HG03520 (cell line): ENCODE results near the gene ELMOD1.

Source experiments
- ATAC-seq: cut with Tn5 transposase; IDR thresholded peaks from one replicate; pipeline ENCODE4 v1.9.1; 2021; ENCODE audit warnings: mild to moderate bottlenecking, moderate library complexity; ENCODE audit not compliant: unreplicated experiment

The ELMOD1 gene

GRCh38 chr11:107583629-107584195 lies 7.2 kb upstream of the ELMOD1 start:
- ATAC-seq = no peak

DNA sequence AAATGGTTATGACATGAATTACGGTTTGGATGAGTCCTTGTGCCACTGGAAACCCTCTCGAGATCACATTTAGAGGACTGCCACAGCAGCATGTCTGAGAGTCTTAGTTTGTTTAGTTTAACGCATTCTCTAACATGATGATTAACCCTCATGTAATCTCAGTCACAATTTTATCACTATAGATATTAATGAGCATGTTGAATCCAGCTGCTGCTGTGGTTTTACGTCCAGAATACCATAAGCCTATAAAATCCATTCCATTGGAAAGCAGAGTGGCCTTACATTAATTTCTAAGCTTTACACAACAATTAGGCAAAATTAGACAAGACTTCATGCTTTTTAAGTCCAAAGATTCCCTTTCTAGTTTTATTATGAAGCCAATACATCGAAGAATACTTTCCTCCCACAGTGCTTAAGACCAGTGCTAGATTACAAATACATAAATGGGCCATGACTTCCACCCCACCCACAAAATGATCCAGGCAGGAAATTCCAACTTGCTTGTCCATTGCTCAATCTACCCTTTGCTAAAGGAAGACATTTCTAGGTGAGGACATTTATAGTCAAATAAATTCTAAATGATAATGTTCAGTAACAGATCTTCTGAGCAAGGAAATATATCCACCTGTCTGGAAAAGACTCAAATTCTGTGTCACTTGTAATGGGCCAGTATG lies 3.5 kb upstream of the ELMOD1 start:
- no peak for ATAC-seq

DNA sequence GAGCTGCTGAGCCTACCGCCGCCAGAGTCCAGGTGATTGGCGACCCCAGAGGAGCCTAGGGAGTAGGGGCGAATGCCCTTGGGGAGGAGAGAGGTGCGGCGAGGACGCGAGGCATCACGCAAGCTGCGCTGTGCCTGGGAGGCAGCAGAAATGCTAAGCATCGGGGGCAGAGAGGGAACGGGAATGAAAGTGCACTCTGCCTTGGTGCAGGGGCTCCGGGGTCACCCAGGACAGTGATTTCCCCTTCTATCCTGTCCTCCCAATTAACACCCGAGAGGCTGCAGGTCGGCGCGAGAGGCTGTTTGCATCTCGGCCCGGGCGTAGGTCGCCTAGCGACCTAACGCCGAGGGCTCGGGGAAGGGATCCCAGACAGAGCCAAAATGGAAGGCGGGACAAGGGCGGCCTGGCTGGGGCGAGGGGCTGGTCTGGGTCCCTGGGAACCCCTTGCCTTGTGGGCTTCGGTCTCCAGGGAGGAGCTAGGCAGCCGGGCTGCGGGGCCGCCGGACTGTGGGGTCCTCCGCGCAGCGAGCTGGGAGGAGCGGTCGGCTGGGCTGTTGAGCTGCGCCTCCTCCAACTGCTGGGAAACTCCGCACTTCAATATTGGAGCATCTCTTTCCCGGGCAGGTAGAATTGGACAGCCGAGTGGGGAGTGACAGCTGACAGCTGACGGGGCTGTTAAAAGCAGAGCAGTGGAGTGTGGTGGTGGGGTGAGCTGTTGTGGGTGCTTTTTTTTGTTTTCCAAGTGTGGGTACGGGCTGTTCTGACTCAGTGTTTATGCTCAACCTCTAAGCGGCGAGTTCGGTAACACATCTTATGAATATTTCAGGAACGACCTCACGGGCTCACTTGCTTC lies 657 bp downstream of the ELMOD1 start:
- peak; percentile 36 for ATAC-seq

- ATAC-seq = peak; percentile 21
Observed at GRCh38 chr11:107592231-107592590, 1.3 kb downstream of the ELMOD1 start.

DNA sequence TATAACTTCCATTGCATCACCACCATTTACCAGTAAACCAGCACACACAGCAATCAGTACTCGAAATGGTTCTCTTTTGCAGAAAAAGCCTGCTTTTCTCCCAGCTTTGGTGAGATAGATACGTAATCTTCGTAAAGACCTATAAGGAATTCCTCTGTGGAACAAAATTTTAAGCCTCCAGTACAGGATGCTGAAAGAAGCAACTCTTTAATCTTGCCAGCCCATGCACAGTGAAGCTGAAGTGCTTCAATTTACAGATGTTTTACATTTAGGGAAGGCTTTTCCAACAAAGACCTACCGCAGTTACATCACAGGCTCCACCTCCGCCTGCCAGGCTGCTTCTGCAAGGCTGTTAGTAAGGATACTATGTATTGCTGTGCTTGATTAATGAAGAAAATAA lies 1.9 kb downstream of the ELMOD1 start:
- no peak for ATAC-seq

DNA sequence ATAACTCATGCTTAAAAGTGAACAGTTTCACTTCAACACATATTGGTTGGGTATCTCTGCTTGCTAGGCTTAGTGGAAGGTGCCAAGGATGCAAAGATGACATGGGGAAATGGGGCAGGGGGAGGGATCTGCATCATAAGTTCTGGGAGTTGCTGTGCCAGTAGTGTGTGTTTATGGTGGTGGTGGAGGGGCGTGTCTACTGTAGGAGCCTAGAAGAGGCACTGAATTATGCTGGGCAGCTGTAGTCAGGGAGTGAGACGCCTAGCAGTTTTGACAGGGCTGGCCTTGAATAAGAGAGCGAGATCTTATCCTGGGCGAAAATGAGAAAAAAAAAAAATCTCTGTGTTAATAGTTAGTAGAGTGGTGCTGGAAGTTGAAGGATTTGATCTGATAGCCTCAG lies 3.0 kb downstream of the ELMOD1 start:
- no peak for ATAC-seq

- no peak for ATAC-seq
Observed at GRCh38 chr11:107594736-107595135, 3.8 kb downstream of the ELMOD1 start.

GRCh38 chr11:107598225-107599139 lies 7.5 kb downstream of the ELMOD1 start:
- peak; percentile 82 for ATAC-seq

GRCh38 chr11:107605061-107606006 lies 14.4 kb downstream of the ELMOD1 start:
- no peak for ATAC-seq

- ATAC-seq = no peak
Observed at GRCh38 chr11:107606141-107606540, 15.2 kb downstream of the ELMOD1 start.

GRCh38 chr11:107608809-107609208 lies 17.9 kb downstream of the ELMOD1 start:
- ATAC-seq = no peak

- ATAC-seq = no peak
Observed at GRCh38 chr11:107609400-107610218, 18.7 kb downstream of the ELMOD1 start.

DNA sequence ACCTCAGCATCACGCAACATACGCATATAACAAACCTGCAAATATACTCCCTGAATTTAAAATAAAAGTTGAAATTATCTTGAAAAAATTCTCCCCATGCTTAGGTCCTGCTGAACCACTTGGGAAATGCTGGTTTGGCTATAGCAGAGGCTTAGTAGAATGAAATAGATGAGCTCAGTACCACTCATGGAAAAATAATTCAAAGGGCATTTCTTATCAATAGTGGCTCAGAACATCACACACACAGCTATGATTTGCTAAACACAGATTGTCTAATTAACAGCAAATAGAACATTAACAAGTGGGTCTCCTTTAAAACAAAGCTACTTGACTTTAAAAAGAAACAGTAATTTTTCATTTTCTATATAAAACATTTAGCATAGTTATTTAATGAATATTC lies 21.5 kb downstream of the ELMOD1 start:
- ATAC-seq = no peak

DNA sequence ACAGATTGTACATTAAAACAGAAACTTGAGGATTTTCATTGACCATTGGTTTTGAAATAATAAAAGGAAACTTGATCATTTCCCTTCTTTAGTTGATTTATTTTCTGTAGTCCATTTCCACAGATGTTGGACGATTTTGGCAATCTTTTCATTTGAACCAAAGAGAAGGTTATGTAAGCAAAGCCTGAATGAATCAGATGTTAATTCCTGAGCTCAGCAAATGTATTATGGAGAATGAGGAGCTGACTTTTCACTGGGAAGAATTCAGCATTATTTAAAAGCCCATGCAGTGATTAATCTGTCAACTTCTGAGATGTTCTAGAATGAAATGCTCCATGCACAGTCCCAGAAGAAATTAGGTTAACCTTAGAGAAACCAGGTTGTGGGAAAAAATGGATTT lies 29.0 kb downstream of the ELMOD1 start:
- no peak for ATAC-seq

DNA sequence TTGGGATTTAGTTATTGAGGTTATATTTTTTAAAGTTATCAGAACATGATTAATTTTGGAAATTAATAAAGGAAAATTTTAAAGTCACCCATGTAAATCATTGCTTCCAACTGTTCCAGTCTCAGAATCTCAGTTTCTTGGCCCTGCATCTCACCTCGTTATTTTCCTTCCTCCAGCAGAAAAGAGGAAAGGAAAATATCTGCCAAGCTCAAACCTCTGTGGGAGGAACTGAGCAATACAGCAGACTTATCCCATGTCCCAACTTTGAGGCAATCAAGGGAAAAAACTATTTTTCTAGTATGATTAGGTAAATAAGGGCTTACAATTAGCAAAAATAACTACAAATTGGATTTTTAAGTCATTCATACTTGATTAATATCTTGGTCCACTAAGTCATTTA lies 30.1 kb downstream of the ELMOD1 start:
- ATAC-seq = no peak

DNA sequence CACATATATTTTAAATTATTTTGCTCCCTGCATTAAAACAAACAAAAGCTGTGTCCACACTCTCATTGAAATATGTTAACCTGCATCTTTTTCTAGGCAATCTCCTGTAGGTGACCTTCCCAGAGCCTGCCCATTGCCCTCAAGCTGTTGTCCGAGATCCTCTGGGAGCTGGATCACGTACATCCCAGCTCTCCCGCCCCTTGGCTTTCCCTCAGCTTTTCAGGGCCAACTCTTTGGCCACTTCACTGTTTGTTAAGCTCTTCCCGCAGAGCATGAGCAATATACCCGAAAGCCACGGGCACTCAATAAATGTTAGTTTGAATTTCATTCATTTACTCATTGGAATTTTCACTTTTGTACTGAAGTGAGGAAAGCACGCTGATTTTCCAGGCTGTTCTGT lies 32.2 kb downstream of the ELMOD1 start:
- ATAC-seq = no peak

- no peak for ATAC-seq
Observed at GRCh38 chr11:107624983-107625684, 34.2 kb downstream of the ELMOD1 start.

DNA sequence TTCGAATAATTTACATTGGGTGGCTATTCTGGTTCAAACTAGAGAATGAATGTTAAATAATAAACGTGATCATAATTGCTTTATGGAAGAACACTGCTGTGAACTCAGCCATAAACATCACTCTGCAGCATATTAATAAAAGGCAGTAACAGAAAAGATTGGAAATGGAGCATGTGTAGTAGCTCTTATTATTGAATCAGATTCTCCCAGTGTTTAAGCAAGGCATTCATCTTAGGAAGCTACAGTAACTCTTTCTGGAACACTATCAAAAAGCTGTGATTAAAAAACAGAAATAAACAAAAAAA lies 34.7 kb downstream of the ELMOD1 start:
- no peak for ATAC-seq

DNA sequence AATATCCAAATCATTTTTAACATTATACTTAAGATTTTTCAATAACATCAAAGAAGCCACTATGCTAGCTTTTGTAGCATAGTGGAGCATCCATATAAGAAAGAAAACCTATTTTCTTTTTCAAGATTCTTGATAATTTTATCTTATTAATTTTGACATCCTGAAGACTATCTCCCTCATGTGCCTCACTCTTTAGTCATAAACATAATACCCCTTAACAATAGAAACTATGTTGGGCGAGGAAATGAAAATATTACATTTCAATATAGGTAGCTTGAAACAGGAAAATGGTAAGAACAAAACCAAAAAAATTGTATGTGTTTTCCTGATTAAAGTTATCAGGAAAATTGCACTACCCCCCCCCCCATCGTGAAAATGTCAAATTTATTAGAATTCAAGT lies 40.1 kb downstream of the ELMOD1 start:
- ATAC-seq = no peak
